ENCODE data around the gene LYRM4.
"Not testable (repeated sequence)": the region's sequence is repeated elsewhere in the genome, so short reads cannot be mapped to it uniquely, and the experiment has no call there.

LYRM4 gene

GRCh38 chr6:5071216-5071615, 189.5 kb downstream of the LYRM4 start:
- no peak for DNase-seq

DNA sequence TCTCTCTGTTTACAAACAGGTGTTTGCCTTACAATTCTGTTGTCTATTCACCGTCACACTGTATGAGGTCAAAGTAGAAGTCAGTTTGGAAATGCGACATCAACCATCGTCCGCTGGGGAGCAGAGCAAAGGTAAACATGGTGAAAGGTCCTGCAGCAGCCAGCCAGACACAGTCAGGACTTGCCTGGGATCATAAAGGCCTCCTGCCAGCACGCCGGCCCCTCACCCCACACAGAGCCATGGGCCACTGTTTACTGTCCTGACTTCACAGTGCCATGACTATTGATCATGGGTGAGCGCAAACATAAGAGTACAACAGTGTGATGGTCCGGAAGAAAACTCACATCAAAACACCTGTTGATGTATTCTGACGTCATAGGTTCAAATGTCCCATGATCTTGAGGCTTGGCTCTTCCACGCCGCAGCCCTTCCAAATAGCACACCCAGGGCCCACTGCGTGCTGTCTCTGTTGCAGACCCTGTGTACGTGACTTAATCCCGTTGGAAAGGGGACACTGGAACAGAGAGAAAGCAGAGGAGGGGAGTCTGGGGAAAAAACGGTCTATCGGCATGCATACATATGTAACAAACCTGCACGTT, 192.5 kb downstream of the LYRM4 start:
- DNase-seq: no peak

- DNase-seq: no peak
These were observed 193.4 kb downstream of the LYRM4 start for GRCh38 chr6:5067305-5067704.

DNA sequence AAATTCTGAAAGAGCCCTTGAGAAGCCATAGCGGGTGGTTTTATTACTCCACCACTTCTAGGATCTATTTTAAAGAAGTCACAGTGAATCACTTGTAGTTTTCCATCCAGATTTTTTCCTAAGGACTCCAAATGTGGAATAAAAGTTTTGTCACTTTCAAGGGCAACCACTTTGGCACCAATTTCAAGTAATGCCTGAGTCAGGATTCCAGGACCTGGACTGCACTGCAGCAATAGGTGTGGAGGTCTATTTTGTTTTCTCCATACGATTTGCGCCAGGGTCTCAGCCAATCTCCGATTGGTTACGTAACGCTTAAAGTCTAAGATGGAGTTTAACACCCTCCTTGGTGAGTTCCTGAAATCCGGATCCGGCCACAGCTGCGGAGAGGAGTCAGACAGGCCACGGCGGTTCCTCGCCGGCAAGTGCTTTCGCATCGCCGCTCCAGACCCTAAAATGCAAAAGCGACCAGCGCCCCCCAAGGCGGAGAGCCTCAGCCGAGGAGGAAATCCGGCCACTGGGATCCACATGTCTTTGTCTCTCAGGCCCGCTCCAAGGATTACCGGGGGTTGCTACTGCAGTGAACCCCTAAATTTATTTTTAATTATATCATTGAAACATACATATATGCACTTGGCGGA, 194.2 kb downstream of the LYRM4 start:
- no peak for DNase-seq

DNA sequence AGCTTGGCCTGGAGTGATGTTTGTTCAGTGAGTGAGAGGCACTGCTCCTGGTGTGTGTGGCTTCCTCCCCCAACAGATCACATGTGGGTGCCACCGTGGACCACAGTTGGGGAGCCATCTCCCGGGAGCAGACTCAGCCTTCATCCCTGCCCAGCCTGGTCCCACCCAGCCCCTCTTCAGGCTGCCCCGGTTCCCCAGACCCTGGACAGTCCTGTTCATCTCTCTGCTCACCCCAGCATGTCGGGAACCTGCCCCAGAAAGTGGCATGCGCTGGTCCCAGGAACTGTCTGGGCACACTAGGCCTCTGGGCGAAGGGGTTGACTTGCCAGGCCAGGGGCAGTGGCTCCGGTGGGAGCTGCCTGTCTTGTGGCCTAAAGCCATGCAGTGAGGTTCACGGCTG, 197.1 kb downstream of the LYRM4 start:
- no peak for DNase-seq

DNA sequence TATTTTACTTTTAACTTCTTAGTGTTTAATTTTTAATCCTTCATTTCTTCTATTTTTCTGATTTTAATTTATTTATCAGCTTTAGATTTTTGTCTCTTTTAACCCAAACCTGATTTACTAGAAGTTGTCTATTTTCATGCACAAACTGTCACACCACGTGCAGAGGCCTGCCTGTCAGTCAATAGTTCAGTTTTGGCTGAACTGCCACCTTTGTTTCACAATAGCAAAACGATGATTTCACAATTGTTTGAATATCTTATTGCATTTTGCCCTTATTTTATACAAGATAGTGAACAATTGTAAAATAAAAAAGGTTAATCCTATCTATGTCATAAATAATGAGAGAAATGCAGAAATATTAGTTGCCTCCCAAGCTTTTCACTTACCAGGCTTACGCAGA, 199.6 kb downstream of the LYRM4 start:
- DNase-seq: no peak

DNA sequence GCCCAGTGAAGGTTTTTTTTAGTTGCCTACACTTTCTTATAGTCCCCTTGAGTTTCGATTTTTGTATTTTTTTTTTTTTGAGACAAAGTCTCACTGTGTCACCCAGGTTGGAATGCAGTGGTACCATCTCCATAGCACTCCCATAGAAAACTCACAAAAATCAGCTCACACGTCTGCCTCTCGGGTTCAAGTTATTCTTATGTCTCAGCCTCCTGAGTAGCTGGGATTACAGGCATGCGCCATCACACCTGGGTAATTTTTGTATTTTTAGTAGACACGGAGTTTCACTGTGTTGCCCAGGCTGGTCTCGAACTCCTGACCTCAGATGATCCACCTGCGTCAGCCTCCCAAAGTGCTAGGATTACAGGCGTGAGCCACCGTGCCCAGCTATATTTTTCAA, 200.3 kb downstream of the LYRM4 start:
- not testable (repeated sequence) for DNase-seq

DNA sequence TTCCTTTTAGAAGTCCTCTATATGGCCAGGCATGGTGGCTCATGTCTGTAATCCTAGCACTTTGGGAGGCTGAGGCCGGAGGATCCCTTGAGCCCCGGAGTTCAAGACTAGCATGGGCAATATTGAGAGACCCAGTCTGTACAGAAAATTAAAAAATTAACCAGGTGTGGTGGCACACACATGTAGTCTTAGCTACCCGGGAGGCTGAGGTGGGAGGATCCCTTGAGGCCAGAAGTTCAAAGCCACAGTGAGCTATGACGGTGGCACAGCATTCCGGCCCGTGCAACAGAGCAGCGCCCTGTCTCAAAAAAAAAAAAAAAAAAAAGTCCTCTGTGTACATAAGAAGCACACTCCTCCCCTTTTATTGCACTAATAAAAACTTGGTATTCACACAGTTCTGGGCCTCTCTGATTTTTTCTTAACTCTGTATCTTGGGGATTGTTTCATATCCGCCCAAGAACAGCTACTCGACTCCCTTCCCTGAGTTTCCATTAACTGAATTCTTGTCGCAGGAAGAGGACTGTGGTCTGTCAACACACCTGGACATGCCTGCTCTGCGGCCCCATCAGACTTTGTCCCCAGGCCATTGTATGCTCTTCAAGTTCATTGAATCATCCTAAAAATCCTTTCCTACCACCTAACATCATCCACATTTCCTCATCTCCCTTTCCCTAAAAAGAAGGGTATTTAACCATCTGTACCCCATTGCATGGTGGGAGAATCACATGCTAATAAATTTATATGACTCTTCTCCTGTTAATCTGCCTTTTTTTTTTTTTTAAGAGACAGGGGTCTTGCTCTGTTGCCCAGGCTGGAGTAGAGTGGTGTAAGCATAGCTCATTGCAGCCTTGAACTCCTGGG, 201.5 kb downstream of the LYRM4 start:
- no peak for DNase-seq
